Measurements from ENCODE around the gene HIPK2.

GRCh38 chr7:139699640-139700504 is 77.9 kb downstream of the HIPK2 start:
- TF ChIP-seq CTCF (conservative IDR thresholded peaks at IDR 0.05; ENCODE audit: low read depth, low read length) (no peak), EZH2 (IDR thresholded peaks at IDR 0.05; ENCODE audit: borderline replicate concordance, low read depth, low read length, poor library complexity, severe bottlenecking) (no peak)
